ENCODE data around the gene PRICKLE2. TPM values are rescaled to one million over a fixed set of nuclear protein-coding genes. Genes with fewer than 3 reads are reported as not detected.

PRICKLE2 gene
- total and polyA plus RNA-seq, 10 of the 15 experiments (the other 5 are each of a cell fraction or from before 2014, with no cell fraction given): 0.11 to 2.6 (median 0.69) TPM

- ATAC-seq (no peak), FAIRE-seq (no peak), DNase-seq (ENCODE audit: low read depth, low spot score) (no peak)
- H2AFZ ChIP-seq (ENCODE audit: control insufficient read depth, low read depth, low read length): no peak overlapping the region
- no peak for TF ChIP-seq MXI1 (IDR thresholded peaks at IDR 0.05; ENCODE audit: low read depth, low read length)
- no peak for TF ChIP-seq BHLHE40 (IDR thresholded peaks at IDR 0.05; ENCODE audit: borderline replicate concordance in 1 of 2, low read depth in 2 of 2, low read length in 1 of 2)
- TF ChIP-seq ELK1 (IDR thresholded peaks at IDR 0.05; ENCODE audit: low read depth, low read length): no peak
- H3K4me3 ChIP-seq: no peak overlapping the region
- ChIA-PET CTCF (interaction anchor here (0.6 to 1.4 kb wide), 6 partner anchors 9 to 1528 kb away, joined by 3 to 4 read pairs (median 3); no protein-coding TSS in a partner anchor), RAD21 (ENCODE audit: unreplicated experiment) (interaction anchor here (0.8 kb wide), 1 partner anchor 26 kb away, joined by 3 read pairs; no protein-coding TSS in a partner anchor), POLR2A (no interaction called here), SMC1A (ENCODE audit: uncharacterized antibody, unreplicated experiment) (interaction anchor here (0.9 to 1.3 kb wide), 3 partner anchors 8 to 55 kb away, joined by 3 to 4 read pairs (median 3); no protein-coding TSS in a partner anchor)
- H3K79me2 ChIP-seq (ENCODE audit: control insufficient read depth, insufficient read depth, low read length): no peaks in the 10 kb centered on the region
- in situ Hi-C loops (cut with MboI) (no loop called here), intact Hi-C loops (cut with micrococcal nuclease; ENCODE audit: unreplicated experiment) (no loop called here)
- no peaks in the 10 kb centered on the region for H3K36me3 ChIP-seq (ENCODE audit: control insufficient read depth in 2 of 2, insufficient read depth in 2 of 2, low read length in 1 of 2)
- H3K4me1 ChIP-seq (ENCODE audit: control insufficient read depth, insufficient read depth, low read length): no peaks in the 10 kb centered on the region
- H3K4me2 ChIP-seq (ENCODE audit: control insufficient read depth, insufficient read depth): no peak overlapping the region
- no peaks in the 10 kb centered on the region for H3K27me3 ChIP-seq (replicated peaks in 1 of 2; ENCODE audit: control insufficient read depth in 2 of 2, insufficient read depth in 2 of 2, low read length in 1 of 2)
- no peak overlapping the region for H3K27ac ChIP-seq (ENCODE audit: control insufficient read depth, insufficient read depth)
- H3K9ac ChIP-seq (ENCODE audit: control insufficient read depth, insufficient read depth, low read length): no peak overlapping the region
- no peaks in the 10 kb centered on the region for H4K20me1 ChIP-seq (ENCODE audit: control insufficient read depth, insufficient read depth)
- no TSS peak for BruUV-seq (replicated peaks)
- no peaks in the 10 kb centered on the region for H3K9me3 ChIP-seq (replicated peaks; ENCODE audit: control insufficient read depth, insufficient read depth, low read length)
These were observed 110.6 kb downstream of the PRICKLE2 start for GRCh38 chr3:64114651-64115050.

- CTCF ChIA-PET: interaction anchor here (0.8 kb wide), 1 partner anchor 19 kb away, joined by 3 read pairs; no protein-coding TSS in a partner anchor
- BruUV-seq (replicated peaks): no TSS peak
- Histone ChIP-seq H4K20me1 (ENCODE audit: control insufficient read depth, insufficient read depth) (no peaks in the 10 kb centered on the region), H2AFZ (ENCODE audit: control insufficient read depth, low read depth, low read length) (no peak overlapping the region), H3K36me3 (ENCODE audit: control insufficient read depth in 2 of 2, insufficient read depth in 2 of 2, low read length in 1 of 2) (no peaks in the 10 kb centered on the region), H3K27ac (ENCODE audit: control insufficient read depth, insufficient read depth) (no peak overlapping the region), H3K4me1 (ENCODE audit: control insufficient read depth, insufficient read depth, low read length) (no peaks in the 10 kb centered on the region), H3K4me3 (no peak overlapping the region), H3K27me3 (replicated peaks in 1 of 2; ENCODE audit: control insufficient read depth in 2 of 2, insufficient read depth in 2 of 2, low read length in 1 of 2) (no peaks in the 10 kb centered on the region), H3K79me2 (ENCODE audit: control insufficient read depth, insufficient read depth, low read length) (no peaks in the 10 kb centered on the region), H3K9ac (ENCODE audit: control insufficient read depth, insufficient read depth, low read length) (no peak overlapping the region), H3K4me2 (ENCODE audit: control insufficient read depth, insufficient read depth) (no peak overlapping the region), H3K9me3 (replicated peaks; ENCODE audit: control insufficient read depth, insufficient read depth, low read length) (no peaks in the 10 kb centered on the region)
- DNase-seq (ENCODE audit: low read depth, low spot score): no peak
- TF ChIP-seq SP1 (IDR thresholded peaks at IDR 0.05; ENCODE audit: low read depth, low read length) (no peak), JUNB (IDR thresholded peaks at IDR 0.05) (no peak), MEF2B (IDR thresholded peaks at IDR 0.05; ENCODE audit: partially characterized antibody, poor library complexity, severe bottlenecking) (no peak), ZNF384 (IDR thresholded peaks at IDR 0.05; ENCODE audit: borderline replicate concordance, low read depth, low read length) (no peak), ETV6 (conservative IDR thresholded peaks at IDR 0.05 in 1 of 2, IDR thresholded peaks at IDR 0.05 in 1 of 2; ENCODE audit: borderline replicate concordance in 1 of 2, low read depth in 1 of 2) (no peak; a peak in 1 of 4 replicates), CHD4 (IDR thresholded peaks at IDR 0.05) (no peak), NR2C1 (IDR thresholded peaks at IDR 0.05) (no peak)
- POLR2A ChIA-PET: no interaction called here
- in situ Hi-C loops (cut with MboI) (no loop called here), intact Hi-C loops (cut with micrococcal nuclease; ENCODE audit: unreplicated experiment) (no loop called here)
- RAD21 ChIA-PET (ENCODE audit: unreplicated experiment): interaction anchor here (0.8 kb wide), 1 partner anchor 73 kb away, joined by 3 read pairs; no protein-coding TSS in a partner anchor
- FAIRE-seq: no peak
- WGBS (ENCODE audit: insufficient coverage, insufficient replicate concordance, low lambda C conversion rate, missing lambda C conversion rate): 46% methylated on average over 2 of the region's 2 CpGs
- SMC1A ChIA-PET (ENCODE audit: uncharacterized antibody, unreplicated experiment): no interaction called here
- ATAC-seq: no peak
These were observed 113.4 kb downstream of the PRICKLE2 start for GRCh38 chr3:64111872-64112271.

All from GM12878 (cell line).